ENCODE results near the gene BEX2.
"Not testable (repeated sequence)": the region's sequence is repeated elsewhere in the genome, so short reads cannot be mapped to it uniquely, and the experiment has no call there.

The BEX2 gene

GRCh38 chrX:103344606-103345005 is 33.8 kb upstream of the BEX2 start:
- no peak overlapping the region for H3K4me3 ChIP-seq (ENCODE audit: low read depth, low read length)
- TF ChIP-seq CTCF (IDR thresholded peaks at IDR 0.05; ENCODE audit: borderline replicate concordance, insufficient read depth, low read depth, low read length) = no peak

- H3K4me3 ChIP-seq (ENCODE audit: low read depth, low read length) = no peak overlapping the region
- TF ChIP-seq CTCF (IDR thresholded peaks at IDR 0.05; ENCODE audit: borderline replicate concordance, insufficient read depth, low read depth, low read length) = peak; percentile 50; the same call in 1 of the 2 replicates
Observed at GRCh38 chrX:103343105-103343504, 32.3 kb upstream of the BEX2 start.

- no peak overlapping the region for H3K4me3 ChIP-seq (ENCODE audit: low read depth, low read length)
- no peak for TF ChIP-seq CTCF (IDR thresholded peaks at IDR 0.05; ENCODE audit: borderline replicate concordance, insufficient read depth, low read depth, low read length)
Observed at GRCh38 chrX:103338663-103339062, 27.9 kb upstream of the BEX2 start.

GRCh38 chrX:103330681-103331288 is 20.0 kb upstream of the BEX2 start:
- no peak for TF ChIP-seq CTCF (IDR thresholded peaks at IDR 0.05; ENCODE audit: borderline replicate concordance, insufficient read depth, low read depth, low read length)
- H3K4me3 ChIP-seq (ENCODE audit: low read depth, low read length) = no peak overlapping the region

GRCh38 chrX:103329991-103330390 is 19.2 kb upstream of the BEX2 start, which contains the start of gene TCEAL7:
Gene TCEAL7 (plus strand): TSS chrX:103330239. CDS start chrX:103331404, 1,165 bp downstream.
- H3K4me3 ChIP-seq (ENCODE audit: low read depth, low read length) = no peak within 1 kb of the TSS
- TF ChIP-seq CTCF (IDR thresholded peaks at IDR 0.05; ENCODE audit: borderline replicate concordance, insufficient read depth, low read depth, low read length) = no peak

- no peak overlapping the region for H3K4me3 ChIP-seq (ENCODE audit: low read depth, low read length)
- no peak for TF ChIP-seq CTCF (IDR thresholded peaks at IDR 0.05; ENCODE audit: borderline replicate concordance, insufficient read depth, low read depth, low read length)
Observed at GRCh38 chrX:103311399-103311780, 600 bp upstream of the BEX2 start.

GRCh38 chrX:103309860-103310554 is 783 bp downstream of the BEX2 start:
- no peak for TF ChIP-seq CTCF (IDR thresholded peaks at IDR 0.05; ENCODE audit: borderline replicate concordance, insufficient read depth, low read depth, low read length)
- peak overlapping the region; percentile 36 for H3K4me3 ChIP-seq (ENCODE audit: low read depth, low read length)

GRCh38 chrX:103305666-103306065 is 5.1 kb downstream of the BEX2 start:
- not testable (repeated sequence) for H3K4me3 ChIP-seq (ENCODE audit: low read depth, low read length)
